Mesothelial cell of epicardium (in vitro differentiated cells): Measurements from ENCODE around the gene PHKB. TPM values are rescaled to one million over a fixed set of nuclear protein-coding genes. Genes with fewer than 3 reads are reported as not detected.
"Not testable (repeated sequence)": the region's sequence is repeated elsewhere in the genome, so short reads cannot be mapped to it uniquely, and the experiment has no call there.

ENCODE experiments used
- DNase-seq, 2 experiments: peaks; one replicate each; pipeline ENCODE4 v3.0.0; 2021; ENCODE audit warnings: low spot score in 2 of 2; ENCODE audit not compliant: unreplicated experiment in 2 of 2
- H3K27ac Mint-ChIP-seq: 2 replicates; pipeline ENCODE4 v1.8.0; 2021; ENCODE audit warnings: mixed read lengths
- H3K27me3 Mint-ChIP-seq: 2 replicates; pipeline ENCODE4 v1.8.0; 2021; ENCODE audit warnings: low read depth, mixed read lengths
- H3K36me3 Mint-ChIP-seq: 2 replicates; pipeline ENCODE4 v1.8.0; 2021; ENCODE audit warnings: mixed read lengths
- H3K4me1 Mint-ChIP-seq: 2 replicates; pipeline ENCODE4 v1.8.0; 2021; ENCODE audit warnings: mixed read lengths
- H3K4me3 Mint-ChIP-seq: 2 replicates; pipeline ENCODE4 v1.8.0; 2021; ENCODE audit warnings: mild to moderate bottlenecking, moderate library complexity, mixed read lengths
- H3K9me3 Mint-ChIP-seq: 2 replicates; pipeline ENCODE4 v1.8.0; 2021; ENCODE audit warnings: mixed read lengths
- CTCF ChIP-seq: fragments of 200-600 bp; sonication (generic); IDR thresholded peaks from one replicate; pipeline ENCODE4 v1.5.0; 2021; ENCODE audit warnings: antibody characterized with exemption; ENCODE audit not compliant: unreplicated experiment
- total RNA-seq: library from RNA; stranded (reverse); gene quantifications from 3 replicates; pipeline ENCODE4 v1.2.1, GENCODE V29; 2021

PHKB gene
- total RNA-seq, 1 donor from 2014 or later, result 68.1 TPM

- H3K9me3 Mint-ChIP-seq, result no peaks in the 10 kb centered on the region
- DNase-seq, result no peak
- TF ChIP-seq CTCF, result no peak
- H3K27me3 Mint-ChIP-seq, result no peaks in the 10 kb centered on the region
- no peak overlapping the region for H3K27ac Mint-ChIP-seq
- H3K36me3 Mint-ChIP-seq, result peaks cover 2% of the 10 kb centered on the region
- no peak overlapping the region for H3K4me3 Mint-ChIP-seq
- peaks cover 36% of the 10 kb centered on the region for H3K4me1 Mint-ChIP-seq
These were observed 4.9 kb downstream of the PHKB start for GRCh38 chr16:47465919-47466630.

- DNase-seq, result no peak
- TF ChIP-seq CTCF, result no peak
- no peaks in the 10 kb centered on the region for H3K27me3 Mint-ChIP-seq
- H3K4me3 Mint-ChIP-seq, result no peak overlapping the region
- H3K36me3 Mint-ChIP-seq, result peaks cover 4% of the 10 kb centered on the region
- no peaks in the 10 kb centered on the region for H3K9me3 Mint-ChIP-seq
- H3K27ac Mint-ChIP-seq, result peak overlapping the region; percentile 39
- H3K4me1 Mint-ChIP-seq, result peaks cover 29% of the 10 kb centered on the region
These were observed 6.4 kb downstream of the PHKB start for GRCh38 chr16:47467501-47467900.

- H3K27me3 Mint-ChIP-seq, DNase-seq, H3K9me3 Mint-ChIP-seq, H3K36me3 Mint-ChIP-seq, H3K4me3 Mint-ChIP-seq: not testable (repeated sequence)
- H3K27ac Mint-ChIP-seq, result peak overlapping the region; percentile 39
- H3K4me1 Mint-ChIP-seq, result peaks cover 23% of the 10 kb centered on the region
These were observed 7.0 kb downstream of the PHKB start for GRCh38 chr16:47468070-47468689.

GRCh38 chr16:47469227-47469626 is 8.1 kb downstream of the PHKB start:
- peaks cover 4% of the 10 kb centered on the region for H3K36me3 Mint-ChIP-seq
- no peak for TF ChIP-seq CTCF
- no peak for DNase-seq
- H3K9me3 Mint-ChIP-seq, result no peaks in the 10 kb centered on the region
- H3K27ac Mint-ChIP-seq, result no peak overlapping the region
- H3K27me3 Mint-ChIP-seq, result no peaks in the 10 kb centered on the region
- no peak overlapping the region for H3K4me3 Mint-ChIP-seq
- H3K4me1 Mint-ChIP-seq, result peaks cover 19% of the 10 kb centered on the region

- Mint-ChIP-seq H3K4me1 (peaks cover 19% of the 10 kb centered on the region), H3K27ac (no peak overlapping the region), H3K9me3 (no peaks in the 10 kb centered on the region), H3K36me3 (peaks cover 4% of the 10 kb centered on the region), H3K4me3 (no peak overlapping the region), H3K27me3 (no peaks in the 10 kb centered on the region)
- no peak for TF ChIP-seq CTCF
- no peak for DNase-seq
These were observed 9.1 kb downstream of the PHKB start for GRCh38 chr16:47470211-47470610.

- Mint-ChIP-seq H3K9me3 (no peaks in the 10 kb centered on the region), H3K27me3 (no peaks in the 10 kb centered on the region), H3K36me3 (peaks cover 4% of the 10 kb centered on the region), H3K27ac (no peak overlapping the region), H3K4me3 (no peak overlapping the region), H3K4me1 (peaks cover 21% of the 10 kb centered on the region)
- no peak for DNase-seq
- no peak for TF ChIP-seq CTCF
These were observed 9.7 kb downstream of the PHKB start for GRCh38 chr16:47470810-47471209.

GRCh38 chr16:47473004-47473403 is 11.9 kb downstream of the PHKB start:
- not testable (repeated sequence) for H3K9me3 Mint-ChIP-seq, H3K36me3 Mint-ChIP-seq, H3K4me3 Mint-ChIP-seq, H3K27ac Mint-ChIP-seq, DNase-seq, H3K27me3 Mint-ChIP-seq
- H3K4me1 Mint-ChIP-seq, result peaks cover 19% of the 10 kb centered on the region
